Suppressor macrophage treated with lipopolysaccharide for 4 hours (primary cell): Measurements from ENCODE around the gene PTPN23.
"Not testable (repeated sequence)": the region's sequence is repeated elsewhere in the genome, so short reads cannot be mapped to it uniquely, and the experiment has no call there.

Source experiments
- DNase-seq: peaks from one replicate; pipeline ENCODE4 v3.0.0-alpha.2; 2020

The PTPN23 gene

DNA sequence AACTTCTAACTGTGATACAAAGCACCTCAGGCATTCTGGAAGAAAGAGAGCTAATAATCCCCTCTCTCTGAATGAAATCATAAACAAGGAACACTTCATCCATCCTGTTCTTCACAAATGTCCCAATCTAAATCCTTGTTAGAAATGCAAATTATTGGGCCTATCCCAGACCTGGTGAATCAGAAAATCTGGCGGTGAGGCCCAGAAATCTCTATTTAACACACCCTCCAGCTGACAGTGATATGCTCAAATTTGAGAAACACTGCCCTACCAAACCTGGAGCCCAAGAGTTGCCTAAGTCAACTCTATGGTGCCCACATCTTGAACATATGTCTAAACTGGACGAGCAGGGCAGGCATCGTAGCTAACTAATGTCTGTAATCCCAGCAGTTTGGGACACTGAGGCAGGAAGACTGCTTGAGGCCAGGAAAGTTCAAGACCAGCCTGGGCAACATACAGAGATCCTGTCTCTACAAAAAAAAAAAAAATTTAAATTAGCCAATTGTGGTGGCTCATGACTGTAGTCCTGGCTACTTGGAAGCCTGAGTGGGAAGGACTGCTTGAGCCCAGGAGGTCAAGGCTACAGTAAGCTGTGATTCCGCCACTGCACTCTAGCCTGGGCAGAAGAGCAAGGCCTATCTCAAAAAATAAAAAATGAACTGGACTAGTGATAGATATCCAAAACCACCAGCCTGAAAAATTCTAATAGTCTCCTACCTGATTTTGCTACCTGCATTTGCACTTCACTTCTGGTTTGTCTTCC is 71.8 kb downstream of the PTPN23 start:
- no peak for DNase-seq

GRCh38 chr3:47455806-47456452 is 75.1 kb downstream of the PTPN23 start:
- DNase-seq = peak; percentile 25

DNA sequence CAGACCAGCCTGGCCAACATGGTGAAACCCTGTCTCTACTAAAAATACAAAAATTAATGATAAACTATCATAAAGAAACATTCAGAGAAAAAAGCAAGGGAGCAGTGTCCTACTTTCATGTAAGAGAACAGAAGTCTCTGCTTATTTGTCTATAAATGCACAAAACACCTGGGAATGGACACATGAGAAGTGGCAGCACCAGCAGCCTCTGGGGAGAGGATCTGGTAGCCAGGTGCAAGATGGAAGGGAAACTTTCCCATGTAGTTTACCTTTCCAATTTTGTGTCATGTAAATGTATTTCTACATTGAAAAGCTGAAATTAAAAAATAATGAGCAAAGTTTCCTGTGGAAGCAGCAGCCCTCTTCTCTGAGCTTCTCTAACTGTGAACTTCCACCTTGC is 76.2 kb downstream of the PTPN23 start:
- no peak for DNase-seq

GRCh38 chr3:47459534-47460085 is 78.8 kb downstream of the PTPN23 start:
- not testable (repeated sequence) for DNase-seq
